ENCODE measurements around the gene BNIP1. TPM values are rescaled to one million over a fixed set of nuclear protein-coding genes. Genes with fewer than 3 reads are reported as not detected.
"Not testable (repeated sequence)": the region's sequence is repeated elsewhere in the genome, so short reads cannot be mapped to it uniquely, and the experiment has no call there.

BNIP1 gene, protein sequence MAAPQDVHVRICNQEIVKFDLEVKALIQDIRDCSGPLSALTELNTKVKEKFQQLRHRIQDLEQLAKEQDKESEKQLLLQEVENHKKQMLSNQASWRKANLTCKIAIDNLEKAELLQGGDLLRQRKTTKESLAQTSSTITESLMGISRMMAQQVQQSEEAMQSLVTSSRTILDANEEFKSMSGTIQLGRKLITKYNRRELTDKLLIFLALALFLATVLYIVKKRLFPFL
- polyA plus RNA-seq (2013, experiment 1 of 4): 9.1 TPM
- 9.0 TPM for polyA plus RNA-seq (2013, experiment 2 of 4)
- 8.1 TPM for polyA plus RNA-seq (2013, experiment 3 of 4)
- polyA plus RNA-seq (2013, experiment 4 of 4): 11.5 TPM

DNA sequence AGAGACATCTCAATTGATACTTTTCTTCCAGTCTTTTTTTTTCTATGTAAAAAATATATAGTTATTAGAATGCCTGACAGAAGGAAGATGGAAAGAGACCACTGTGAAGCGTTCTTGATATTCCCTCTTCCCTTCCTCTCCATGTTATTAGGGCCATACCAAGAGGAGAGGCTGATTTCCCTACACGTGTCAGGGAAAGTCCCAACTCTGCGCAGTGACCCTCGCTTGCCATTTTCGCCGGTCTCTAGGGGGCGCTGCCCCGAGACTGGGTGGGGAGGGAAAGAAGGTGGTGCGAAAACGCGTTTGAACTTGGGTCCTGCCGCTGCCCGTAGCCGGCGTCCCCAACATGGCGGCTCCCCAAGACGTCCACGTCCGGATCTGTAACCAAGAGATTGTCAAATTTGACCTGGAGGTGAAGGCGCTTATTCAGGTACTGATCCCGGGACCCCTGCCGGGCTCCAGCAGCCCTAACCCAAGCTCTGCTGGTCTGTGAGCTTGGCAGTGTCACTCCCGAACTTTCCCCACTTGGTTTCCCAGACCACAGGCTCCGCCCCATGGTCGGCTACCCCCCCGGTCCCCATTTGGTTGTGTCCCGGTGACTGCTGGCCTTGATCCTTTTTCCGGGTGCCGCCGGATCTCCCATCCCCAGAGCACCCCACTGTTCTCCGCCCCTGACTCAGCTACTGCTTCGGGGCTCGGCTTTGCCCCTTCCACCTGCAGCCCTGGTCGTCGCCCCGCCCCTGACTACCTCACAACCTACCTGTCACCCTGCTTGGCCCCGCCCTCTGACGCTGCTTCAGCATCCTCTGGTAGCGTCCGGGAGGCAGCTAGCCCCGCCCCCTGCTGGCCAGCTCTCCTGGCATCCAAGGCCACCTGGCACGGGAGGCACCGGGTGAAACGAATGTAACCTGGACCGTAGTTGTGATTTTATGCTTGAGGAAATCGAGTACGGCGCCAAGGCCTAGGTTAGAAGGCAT lies at the start of gene BNIP1:
TSS of gene BNIP1 (plus strand) at position 332 of the 977 bp plus-strand sequence. CDS start at position 347, 15 bp downstream.
- Histone ChIP-seq H3K27me3 (ENCODE audit: control insufficient read depth, insufficient read depth, low read length, poor library complexity, severe bottlenecking) (no peaks in the 10 kb centered on the region), H3K9me3 (ENCODE audit: control insufficient read depth, low read length) (no peaks in the 10 kb centered on the region), H3K4me1 (ENCODE audit: control insufficient read depth, insufficient read depth, low read length) (no peaks in the 10 kb centered on the region), H3K36me3 (ENCODE audit: control insufficient read depth, insufficient read depth, low read length) (no peaks in the 10 kb centered on the region), H3K4me3 (ENCODE audit: insufficient read depth, low read depth, low read length) (peak within 1 kb of the TSS; percentile 85), H3K27ac (ENCODE audit: insufficient read depth, low read depth, low read length, poor library complexity, severe bottlenecking) (no peak within 1 kb of the TSS)
- WGBS, 2 experiments: 2 to 3% methylated on average over 48 of the region's 48 CpGs

DNA sequence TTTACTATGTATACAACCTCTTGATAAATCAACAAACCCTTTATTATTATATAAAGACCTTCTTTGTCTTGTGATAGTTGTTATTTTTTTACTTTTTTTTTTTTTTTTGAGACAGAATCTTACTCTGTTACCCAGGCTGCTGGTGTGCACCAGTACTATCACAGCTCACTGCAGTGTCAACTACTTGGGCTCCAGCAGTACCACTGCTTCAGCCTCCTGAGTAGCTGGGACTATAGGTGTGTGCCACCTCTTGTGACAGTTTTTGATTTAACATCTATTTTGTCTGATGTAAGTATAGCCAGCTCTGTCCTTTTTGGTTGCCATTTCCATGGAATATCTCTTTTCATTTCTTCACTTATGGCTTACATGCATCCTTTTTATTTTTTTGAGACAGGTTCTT lies 45.5 kb upstream of the BNIP1 start:
- no peaks in the 10 kb centered on the region for H3K4me1 ChIP-seq (ENCODE audit: control insufficient read depth, insufficient read depth, low read length)

DNA sequence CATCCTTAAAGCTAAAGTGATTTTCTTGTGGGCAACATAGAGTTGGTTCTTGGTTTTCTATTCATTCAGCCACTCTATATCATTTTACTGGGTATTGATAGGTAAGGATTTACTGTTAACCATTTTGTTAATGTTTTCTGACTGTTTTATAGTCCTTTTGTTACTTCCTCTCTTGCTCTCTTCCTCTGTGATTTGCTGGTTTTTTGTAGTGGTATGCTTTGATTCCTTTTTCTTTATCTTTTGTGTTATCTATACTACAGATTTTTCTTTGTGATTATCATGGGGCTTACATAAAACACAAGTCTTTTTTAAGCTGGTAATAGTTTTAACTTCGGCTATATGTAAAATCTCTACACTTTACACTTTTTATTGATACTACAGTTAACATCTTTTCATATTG lies 44.9 kb upstream of the BNIP1 start:
- no peaks in the 10 kb centered on the region for H3K36me3 ChIP-seq (ENCODE audit: control insufficient read depth, insufficient read depth, low read length)

More for the DNA sequence above, 45.5 kb upstream of the BNIP1 start:
- Histone ChIP-seq H3K4me3 (ENCODE audit: insufficient read depth, low read depth, low read length) (no peak overlapping the region), H3K9me3 (ENCODE audit: control insufficient read depth, low read length) (no peaks in the 10 kb centered on the region), H3K36me3 (ENCODE audit: control insufficient read depth, insufficient read depth, low read length) (no peaks in the 10 kb centered on the region), H3K27me3 (ENCODE audit: control insufficient read depth, insufficient read depth, low read length, poor library complexity, severe bottlenecking) (no peaks in the 10 kb centered on the region), H3K27ac (ENCODE audit: insufficient read depth, low read depth, low read length, poor library complexity, severe bottlenecking) (no peak overlapping the region)

DNA sequence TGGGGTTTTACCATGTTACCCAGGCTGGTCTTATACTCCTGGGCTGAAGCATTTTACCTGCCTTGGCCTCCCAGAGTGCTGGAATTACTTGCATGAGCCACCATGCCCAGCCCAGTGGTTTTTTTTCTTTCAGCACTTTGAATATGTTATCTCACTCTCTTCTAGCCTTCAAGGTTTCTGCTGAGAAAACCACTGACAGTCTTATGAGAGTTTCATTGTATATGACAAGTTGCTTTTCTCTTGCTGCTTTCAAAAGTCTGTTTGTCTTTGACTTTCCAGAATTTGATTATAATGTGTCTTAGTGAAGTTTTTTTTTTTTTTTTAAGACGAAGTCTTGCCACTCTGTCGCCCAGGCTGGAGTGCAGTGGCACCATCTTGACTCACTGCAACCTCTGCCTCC lies 43.1 kb upstream of the BNIP1 start:
- H3K9me3 ChIP-seq (ENCODE audit: control insufficient read depth, low read length): no peaks in the 10 kb centered on the region
- no peak overlapping the region for H3K27ac ChIP-seq (ENCODE audit: insufficient read depth, low read depth, low read length, poor library complexity, severe bottlenecking)
- 85 to 92% methylated on average over 2 of the region's 2 CpGs for WGBS, 2 experiments
- H3K27me3 ChIP-seq (ENCODE audit: control insufficient read depth, insufficient read depth, low read length, poor library complexity, severe bottlenecking): no peaks in the 10 kb centered on the region
- no peaks in the 10 kb centered on the region for H3K36me3 ChIP-seq (ENCODE audit: control insufficient read depth, insufficient read depth, low read length)
- H3K4me3 ChIP-seq (ENCODE audit: insufficient read depth, low read depth, low read length): no peak overlapping the region
- H3K4me1 ChIP-seq (ENCODE audit: control insufficient read depth, insufficient read depth, low read length): no peaks in the 10 kb centered on the region

More for the DNA sequence above, 44.9 kb upstream of the BNIP1 start:
- H3K27ac ChIP-seq (ENCODE audit: insufficient read depth, low read depth, low read length, poor library complexity, severe bottlenecking): no peak overlapping the region
- 100% methylated on average over 1 of the region's 1 CpG; no CpG with 5 or more reads in 1 of the 2 experiments for WGBS, 2 experiments
- no peak overlapping the region for H3K4me3 ChIP-seq (ENCODE audit: insufficient read depth, low read depth, low read length)
- H3K27me3 ChIP-seq (ENCODE audit: control insufficient read depth, insufficient read depth, low read length, poor library complexity, severe bottlenecking): no peaks in the 10 kb centered on the region
- no peaks in the 10 kb centered on the region for H3K9me3 ChIP-seq (ENCODE audit: control insufficient read depth, low read length)
- H3K4me1 ChIP-seq (ENCODE audit: control insufficient read depth, insufficient read depth, low read length): no peaks in the 10 kb centered on the region

DNA sequence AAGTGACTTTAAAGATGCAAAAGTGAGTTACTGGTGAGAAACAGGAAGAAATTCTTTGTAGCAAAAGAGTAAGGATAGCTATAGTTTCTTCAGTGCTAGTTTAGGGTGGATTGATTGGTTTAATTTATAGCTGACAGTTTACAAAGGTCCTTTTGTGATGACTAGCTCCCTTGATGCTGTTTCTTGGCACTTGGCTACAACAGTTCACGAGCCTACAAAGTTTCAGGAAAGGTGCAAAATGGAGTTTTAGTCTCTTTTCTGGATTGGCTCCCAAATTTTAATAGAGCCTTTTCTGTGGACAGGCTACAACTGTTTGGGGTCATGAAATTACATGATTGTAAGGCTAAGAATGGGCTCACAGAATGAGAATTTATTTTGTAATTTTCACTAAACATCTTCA lies 40.9 kb upstream of the BNIP1 start:
- Histone ChIP-seq H3K27me3 (ENCODE audit: control insufficient read depth, insufficient read depth, low read length, poor library complexity, severe bottlenecking) (no peaks in the 10 kb centered on the region), H3K27ac (ENCODE audit: insufficient read depth, low read depth, low read length, poor library complexity, severe bottlenecking) (no peak overlapping the region), H3K4me3 (ENCODE audit: insufficient read depth, low read depth, low read length) (no peak overlapping the region), H3K4me1 (ENCODE audit: control insufficient read depth, insufficient read depth, low read length) (no peaks in the 10 kb centered on the region), H3K9me3 (ENCODE audit: control insufficient read depth, low read length) (no peaks in the 10 kb centered on the region), H3K36me3 (ENCODE audit: control insufficient read depth, insufficient read depth, low read length) (no peaks in the 10 kb centered on the region)
- WGBS, 2 experiments: 76 to 83% methylated on average over 1 of the region's 1 CpG

DNA sequence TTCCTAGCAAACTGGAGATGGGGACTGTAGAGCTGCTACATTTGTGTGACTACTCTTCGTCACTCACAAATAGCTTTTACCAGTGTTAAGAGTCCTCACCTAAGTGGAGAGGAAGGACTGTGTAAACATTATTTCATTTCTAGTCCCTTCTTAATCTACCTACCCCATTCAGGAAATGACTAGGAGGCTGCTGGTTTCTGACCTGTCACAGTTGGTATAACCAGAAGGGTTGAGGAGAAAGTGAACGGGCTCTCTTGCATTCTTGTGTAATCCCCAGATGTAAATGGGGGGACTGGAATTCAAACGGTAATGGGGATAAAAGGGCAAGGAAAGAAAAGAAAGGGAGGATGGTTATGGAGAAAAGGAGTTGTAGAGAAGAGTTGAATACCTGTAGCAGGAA lies 35.4 kb upstream of the BNIP1 start:
- WGBS, 2 experiments: 59 to 61% methylated on average over 3 of the region's 3 CpGs
- Histone ChIP-seq H3K4me3 (ENCODE audit: insufficient read depth, low read depth, low read length) (no peak overlapping the region), H3K4me1 (ENCODE audit: control insufficient read depth, insufficient read depth, low read length) (no peaks in the 10 kb centered on the region), H3K9me3 (ENCODE audit: control insufficient read depth, low read length) (no peaks in the 10 kb centered on the region), H3K27ac (ENCODE audit: insufficient read depth, low read depth, low read length, poor library complexity, severe bottlenecking) (no peak overlapping the region), H3K36me3 (ENCODE audit: control insufficient read depth, insufficient read depth, low read length) (no peaks in the 10 kb centered on the region), H3K27me3 (ENCODE audit: control insufficient read depth, insufficient read depth, low read length, poor library complexity, severe bottlenecking) (no peaks in the 10 kb centered on the region)

DNA sequence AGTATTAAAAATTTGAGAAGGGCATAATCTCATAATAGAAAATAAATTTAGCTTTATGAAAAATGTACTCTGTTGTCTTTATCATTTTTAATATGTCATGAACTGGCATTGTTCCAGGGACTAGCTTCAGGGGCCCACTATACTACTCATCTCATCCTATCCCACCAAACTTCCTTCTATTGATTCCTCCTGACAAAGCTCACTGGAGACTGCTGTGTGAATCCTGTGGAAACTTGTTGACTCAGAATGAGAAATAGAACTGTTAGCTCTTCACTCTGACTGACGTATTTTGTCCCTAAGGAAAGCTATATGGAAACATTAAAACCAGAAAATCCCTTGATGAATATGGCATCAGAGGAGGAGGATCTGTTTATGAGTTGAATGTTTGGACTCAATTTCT lies 29.8 kb upstream of the BNIP1 start:
- Histone ChIP-seq H3K27me3 (ENCODE audit: control insufficient read depth, insufficient read depth, low read length, poor library complexity, severe bottlenecking) (no peaks in the 10 kb centered on the region), H3K27ac (ENCODE audit: insufficient read depth, low read depth, low read length, poor library complexity, severe bottlenecking) (no peak overlapping the region), H3K4me3 (ENCODE audit: insufficient read depth, low read depth, low read length) (no peak overlapping the region), H3K36me3 (ENCODE audit: control insufficient read depth, insufficient read depth, low read length) (no peaks in the 10 kb centered on the region), H3K9me3 (ENCODE audit: control insufficient read depth, low read length) (no peaks in the 10 kb centered on the region), H3K4me1 (ENCODE audit: control insufficient read depth, insufficient read depth, low read length) (no peaks in the 10 kb centered on the region)
- 93 to 97% methylated on average over 1 of the region's 1 CpG for WGBS, 2 experiments

DNA sequence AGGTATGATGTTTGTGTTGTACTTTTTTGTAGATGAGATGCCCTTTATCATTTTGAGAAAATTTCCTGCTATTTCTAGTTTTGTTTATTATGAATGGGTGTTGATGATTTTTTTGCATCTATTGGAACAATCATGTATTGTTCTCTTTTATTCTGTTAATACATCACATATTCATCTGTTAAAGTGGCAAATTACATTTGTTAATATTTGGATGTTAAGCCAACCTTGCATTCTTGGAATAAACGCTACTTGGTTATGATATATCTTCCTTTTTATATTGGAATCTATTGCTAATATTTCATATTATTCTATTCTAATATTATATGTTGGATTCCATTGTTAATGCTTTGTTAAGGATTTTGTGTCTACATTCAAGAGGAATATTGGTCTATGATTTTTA lies 24.6 kb upstream of the BNIP1 start:
- Histone ChIP-seq H3K9me3 (ENCODE audit: control insufficient read depth, low read length) (no peaks in the 10 kb centered on the region), H3K4me3 (ENCODE audit: insufficient read depth, low read depth, low read length) (no peak overlapping the region), H3K27ac (ENCODE audit: insufficient read depth, low read depth, low read length, poor library complexity, severe bottlenecking) (no peak overlapping the region), H3K4me1 (ENCODE audit: control insufficient read depth, insufficient read depth, low read length) (no peaks in the 10 kb centered on the region), H3K36me3 (ENCODE audit: control insufficient read depth, insufficient read depth, low read length) (no peaks in the 10 kb centered on the region), H3K27me3 (ENCODE audit: control insufficient read depth, insufficient read depth, low read length, poor library complexity, severe bottlenecking) (no peaks in the 10 kb centered on the region)
- WGBS, 2 experiments: no CpG with 5 or more reads among the region's 1 CpG

DNA sequence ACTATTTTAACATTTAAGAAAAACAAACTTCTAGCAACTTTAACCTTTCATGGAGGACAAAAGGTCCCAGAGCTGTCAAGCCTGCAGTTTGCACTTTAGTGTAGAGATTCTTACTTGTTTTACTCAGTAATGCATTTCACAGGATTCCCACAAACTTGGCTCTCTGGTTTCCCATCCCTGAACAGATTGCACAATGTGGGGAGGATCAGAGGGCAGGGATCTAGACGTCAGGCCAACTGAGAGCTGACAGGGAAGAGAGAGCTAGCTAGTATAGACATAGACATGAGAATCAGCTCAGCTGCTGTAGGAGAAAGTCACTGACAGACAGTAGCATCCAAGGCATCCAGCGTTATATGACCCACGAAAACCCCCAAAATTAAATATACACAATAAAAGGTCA lies 20.9 kb upstream of the BNIP1 start:
- Histone ChIP-seq H3K36me3 (ENCODE audit: control insufficient read depth, insufficient read depth, low read length) (no peaks in the 10 kb centered on the region), H3K4me1 (ENCODE audit: control insufficient read depth, insufficient read depth, low read length) (no peaks in the 10 kb centered on the region), H3K4me3 (ENCODE audit: insufficient read depth, low read depth, low read length) (no peak overlapping the region), H3K9me3 (ENCODE audit: control insufficient read depth, low read length) (no peaks in the 10 kb centered on the region), H3K27me3 (ENCODE audit: control insufficient read depth, insufficient read depth, low read length, poor library complexity, severe bottlenecking) (no peaks in the 10 kb centered on the region), H3K27ac (ENCODE audit: insufficient read depth, low read depth, low read length, poor library complexity, severe bottlenecking) (no peak overlapping the region)
- WGBS, 2 experiments: 85 to 95% methylated on average over 2 to 3 of the region's 3 CpGs

DNA sequence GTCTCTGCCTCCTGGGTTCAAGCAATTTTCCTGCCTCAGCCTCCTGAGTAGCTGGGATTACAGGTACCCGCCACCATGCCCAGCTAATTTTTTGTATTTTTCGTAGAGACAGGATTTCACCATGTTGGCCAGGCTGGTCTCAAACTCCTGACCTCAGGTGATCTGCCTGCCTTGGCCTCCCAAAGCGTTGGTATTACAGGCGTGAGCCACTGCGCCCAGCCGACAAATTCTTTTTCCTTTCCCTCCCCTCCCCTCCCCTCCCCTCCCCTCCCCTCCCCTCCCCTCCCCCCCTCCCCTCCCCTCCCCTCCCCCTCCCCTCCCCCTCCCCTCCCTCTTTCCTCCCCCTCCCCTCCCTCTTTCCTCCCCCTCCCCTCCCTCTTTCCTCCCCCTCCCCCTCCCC lies 12.2 kb upstream of the BNIP1 start:
- WGBS, 2 experiments: 92 to 96% methylated on average over 4 of the region's 6 CpGs
- not testable (repeated sequence) for H3K36me3 ChIP-seq (ENCODE audit: control insufficient read depth, insufficient read depth, low read length); H3K4me1 ChIP-seq (ENCODE audit: control insufficient read depth, insufficient read depth, low read length); H3K27ac ChIP-seq (ENCODE audit: insufficient read depth, low read depth, low read length, poor library complexity, severe bottlenecking); H3K4me3 ChIP-seq (ENCODE audit: insufficient read depth, low read depth, low read length); H3K9me3 ChIP-seq (ENCODE audit: control insufficient read depth, low read length); H3K27me3 ChIP-seq (ENCODE audit: control insufficient read depth, insufficient read depth, low read length, poor library complexity, severe bottlenecking)
